WTC11 (cell line): ENCODE results near the gene ABCC11.

Source experiments
- CTCF ChIP-seq: fragments of 200-600 bp; IDR thresholded peaks from 2 replicates; pipeline ENCODE4 v1.8.0; 2022; ENCODE audit warnings: antibody characterized with exemption
- ELF4 ChIP-seq: sonication (generic); formaldehyde crosslinking; IDR thresholded peaks from 2 replicates; pipeline ENCODE4 v1.8.1; 2022; ENCODE audit warnings: low read depth, mild to moderate bottlenecking, moderate library complexity, missing genetic modification reagents
- IRF2 ChIP-seq: sonication (generic); formaldehyde crosslinking; IDR thresholded peaks from 2 replicates; pipeline ENCODE4 v1.8.0; 2022; ENCODE audit warnings: low read depth, missing genetic modification reagents, borderline replicate concordance
- JUN ChIP-seq: sonication (generic); formaldehyde crosslinking; IDR thresholded peaks from 2 replicates; pipeline ENCODE4 v1.8.0; 2023; ENCODE audit warnings: mild to moderate bottlenecking, missing genetic modification reagents
- KAT7 ChIP-seq: sonication (generic); formaldehyde crosslinking; IDR thresholded peaks from 2 replicates; pipeline ENCODE4 v1.8.1; 2023; ENCODE audit warnings: missing genetic modification reagents, mild to moderate bottlenecking, borderline replicate concordance
- MAX ChIP-seq: sonication (generic); formaldehyde crosslinking; IDR thresholded peaks from 2 replicates; pipeline ENCODE4 v1.8.0; 2022; ENCODE audit warnings: mild to moderate bottlenecking, missing genetic modification reagents
- SP1 ChIP-seq: sonication (generic); formaldehyde crosslinking; conservative IDR thresholded peaks from 2 replicates; pipeline ENCODE4 v1.8.1; 2022; ENCODE audit warnings: missing genetic modification reagents
- TCF7 ChIP-seq: sonication (generic); formaldehyde crosslinking; IDR thresholded peaks from 2 replicates; pipeline ENCODE4 v1.8.0; 2022; ENCODE audit warnings: mild to moderate bottlenecking, low read depth, missing genetic modification reagents, moderate library complexity
- TEAD4 ChIP-seq: sonication (generic); formaldehyde crosslinking; IDR thresholded peaks from 2 replicates; pipeline ENCODE4 v1.8.0; 2022; ENCODE audit warnings: mild to moderate bottlenecking, missing genetic modification reagents
- ZNF232 ChIP-seq: sonication (generic); formaldehyde crosslinking; IDR thresholded peaks from 2 replicates; pipeline ENCODE4 v1.8.0; 2022; ENCODE audit warnings: mild to moderate bottlenecking, missing genetic modification reagents

- TF ChIP-seq CTCF (no peak), IRF2 (CRISPR knock-in tag) (no peak), TEAD4 (CRISPR knock-in tag) (no peak), KAT7 (CRISPR knock-in tag) (no peak), TCF7 (CRISPR knock-in tag) (no peak), SP1 (no peak), JUN (CRISPR knock-in tag) (no peak), ELF4 (no peak), ZNF232 (CRISPR knock-in tag) (no peak), MAX (CRISPR knock-in tag) (no peak)
Measured at GRCh38 chr16:48197294-48197693, 50.0 kb downstream of the ABCC11 start.
